HepG2 (cell line): ENCODE results near the gene SBNO2.
A peak's percentile ranks its signal among the peaks of the same experiment; 100 is the strongest.

Experiments used
- JUNB ChIP-seq: sonication (generic); formaldehyde crosslinking; IDR thresholded peaks from 2 replicates; pipeline ENCODE4 v1.8.0; 2022; ENCODE audit warnings: missing genetic modification reagents, mild to moderate bottlenecking, borderline replicate concordance
- NR2C2 ChIP-seq: sonication (generic); formaldehyde crosslinking; IDR thresholded peaks from 2 replicates; pipeline ENCODE4 v1.4.0; 2020; ENCODE audit warnings: missing genetic modification reagents, mild to moderate bottlenecking, moderate library complexity, borderline replicate concordance
- RARG ChIP-seq: sonication (generic); formaldehyde crosslinking; IDR thresholded peaks from 2 replicates; pipeline ENCODE4 v1.4.0; 2020; ENCODE audit warnings: low read depth, mild to moderate bottlenecking, missing genetic modification reagents
- RBM22 ChIP-seq: fragments of 200-400 bp; formaldehyde crosslinking; optimal IDR thresholded peaks from 2 replicates; pipeline ENCODE3; 2017; ENCODE audit warnings: mild to moderate bottlenecking, low read length, moderate library complexity
- TARDBP ChIP-seq: sonication (generic); formaldehyde crosslinking; IDR thresholded peaks from 2 replicates; pipeline ENCODE4 v1.8.0; 2022; ENCODE audit warnings: mild to moderate bottlenecking, missing genetic modification reagents
- USF2 ChIP-seq, 2 experiments: sonication (generic) in 1 of 2; formaldehyde crosslinking in 1 of 2; IDR thresholded peaks; 2 replicates each; pipeline versions ENCODE4 v1.5.1 to v1.6.1; 2011 to 2020; ENCODE audit warnings: borderline replicate concordance in 1 of 2, low read depth in 1 of 2, low read length in 1 of 2, mild to moderate bottlenecking in 1 of 2, missing genetic modification reagents in 1 of 2, moderate library complexity in 1 of 2
- ZNF17 ChIP-seq: sonication (generic); formaldehyde crosslinking; IDR thresholded peaks from 2 replicates; pipeline ENCODE4 v1.5.0; 2020; ENCODE audit warnings: mild to moderate bottlenecking, missing genetic modification reagents
- ZNF580 ChIP-seq: IDR thresholded peaks from 2 replicates; pipeline ENCODE4 v1.6.1; 2016; ENCODE audit warnings: low read depth, borderline replicate concordance
- ZNF670 ChIP-seq: sonication (generic); formaldehyde crosslinking; IDR thresholded peaks from 2 replicates; pipeline ENCODE4 v1.8.0; 2022; ENCODE audit warnings: mild to moderate bottlenecking, missing genetic modification reagents, borderline replicate concordance

GRCh38 chr19:1220976-1221903 is 47.2 kb upstream of the SBNO2 start:
- TF ChIP-seq JUNB (CRISPR knock-in tag) = no peak
- TF ChIP-seq ZNF580 (CRISPR knock-in tag) = no peak
- no peak for TF ChIP-seq USF2 (IDR thresholded peaks at IDR 0.05; ENCODE audit: low read depth, low read length)
- TF ChIP-seq USF2 (CRISPR knock-in tag; IDR thresholded peaks at IDR 0.05; ENCODE audit: borderline replicate concordance) = no peak
- no peak for TF ChIP-seq NR2C2 (CRISPR knock-in tag)
- no peak for TF ChIP-seq RARG
- no peak for TF ChIP-seq ZNF17 (CRISPR knock-in tag)
- peak; percentile 41; the same call in 1 of the 2 replicates for TF ChIP-seq TARDBP
- TF ChIP-seq ZNF670 (CRISPR knock-in tag) = no peak
- TF ChIP-seq RBM22 = peak; percentile 61
